HG02885 (cell line): ENCODE results near the gene BATF3.
"Not testable (repeated sequence)": the region's sequence is repeated elsewhere in the genome, so short reads cannot be mapped to it uniquely, and the experiment has no call there.

ENCODE experiments used
- ATAC-seq: cut with Tn5 transposase; IDR thresholded peaks from one replicate; pipeline ENCODE4 v1.9.1; 2021; ENCODE audit warnings: mild to moderate bottlenecking; ENCODE audit not compliant: unreplicated experiment, poor library complexity

BATF3 gene

GRCh38 chr1:212699625-212700222 lies at the start of gene BATF3:
TSS of gene BATF3 (minus strand) at chr1:212699840. CDS start at chr1:212699762, 78 bp downstream.
- ATAC-seq = peak; percentile 26

GRCh38 chr1:212746546-212746945 lies 46.9 kb upstream of the BATF3 start:
- ATAC-seq = no peak

GRCh38 chr1:212745303-212745702 lies 45.7 kb upstream of the BATF3 start:
- no peak for ATAC-seq

- ATAC-seq = no peak
These were observed 44.3 kb upstream of the BATF3 start for GRCh38 chr1:212743901-212744475.

GRCh38 chr1:212738330-212738729 lies 38.7 kb upstream of the BATF3 start:
- ATAC-seq = no peak

- no peak for ATAC-seq
These were observed 37.9 kb upstream of the BATF3 start for GRCh38 chr1:212737559-212737958.

- ATAC-seq = no peak
These were observed 33.5 kb upstream of the BATF3 start for GRCh38 chr1:212733109-212733508.

- ATAC-seq = no peak
These were observed 32.0 kb upstream of the BATF3 start for GRCh38 chr1:212731630-212732029.

- ATAC-seq = no peak
These were observed 29.0 kb upstream of the BATF3 start for GRCh38 chr1:212728606-212729005.

GRCh38 chr1:212727386-212728181 lies 27.9 kb upstream of the BATF3 start:
- ATAC-seq = no peak

GRCh38 chr1:212724679-212725078 lies 25.0 kb upstream of the BATF3 start:
- not testable (repeated sequence) for ATAC-seq

- ATAC-seq = no peak
These were observed 22.8 kb upstream of the BATF3 start for GRCh38 chr1:212722270-212722957.

- peak; percentile 46 for ATAC-seq
These were observed 22.0 kb upstream of the BATF3 start for GRCh38 chr1:212721388-212722247.

- no peak for ATAC-seq
These were observed 20.0 kb upstream of the BATF3 start for GRCh38 chr1:212719633-212720032.

- no peak for ATAC-seq
These were observed 18.9 kb upstream of the BATF3 start for GRCh38 chr1:212718499-212718898.

GRCh38 chr1:212716161-212716560 lies 16.5 kb upstream of the BATF3 start:
- ATAC-seq = no peak

- no peak for ATAC-seq
These were observed 14.0 kb upstream of the BATF3 start for GRCh38 chr1:212713465-212714136.

GRCh38 chr1:212712451-212713303 lies 13.0 kb upstream of the BATF3 start:
- no peak for ATAC-seq

- ATAC-seq = not testable (repeated sequence)
These were observed 12.3 kb upstream of the BATF3 start for GRCh38 chr1:212711974-212712373.
